Progenitor cell of endocrine pancreas (in vitro differentiated cells): Measurements from ENCODE around the gene FBN1. TPM values are rescaled to one million over a fixed set of nuclear protein-coding genes. Genes with fewer than 3 reads are reported as not detected.

ENCODE experiments used
- DNase-seq: peaks from one replicate; pipeline ENCODE4 v3.0.0; 2021; ENCODE audit warnings: low spot score; ENCODE audit not compliant: unreplicated experiment
- H3K27ac Mint-ChIP-seq: 2 replicates; pipeline ENCODE4 v1.8.0; 2021; ENCODE audit warnings: mild to moderate bottlenecking, moderate library complexity, mixed read lengths
- H3K27me3 Mint-ChIP-seq: 2 replicates; pipeline ENCODE4 v1.8.0; 2021; ENCODE audit warnings: mixed read lengths
- H3K36me3 Mint-ChIP-seq: 2 replicates; pipeline ENCODE4 v1.8.0; 2022; ENCODE audit warnings: mixed read lengths; ENCODE audit not compliant: insufficient read depth
- H3K4me1 Mint-ChIP-seq: 2 replicates; pipeline ENCODE4 v1.8.0; 2021; ENCODE audit warnings: low read depth, mixed read lengths
- H3K4me3 Mint-ChIP-seq: 2 replicates; pipeline ENCODE4 v1.8.0; 2021; ENCODE audit warnings: low read depth, mild to moderate bottlenecking, moderate library complexity, mixed read lengths
- H3K9me3 Mint-ChIP-seq: 2 replicates; pipeline ENCODE4 v1.8.0; 2021; ENCODE audit warnings: low read depth, mixed read lengths
- total RNA-seq: library from RNA; stranded (reverse); gene quantifications from 2 replicates; pipeline ENCODE4 v1.2.1, GENCODE V29; 2021
- TF ChIP-seq, protein P1 (sequence below): fragments of 200-600 bp; sonication (generic); IDR thresholded peaks from one replicate; pipeline ENCODE4 v1.5.0; 2021; ENCODE audit warnings: antibody characterized with exemption, mild to moderate bottlenecking; ENCODE audit not compliant: unreplicated experiment

The FBN1 gene
- total RNA-seq, 1 donor from 2014 or later, result 3.3 TPM

DNA sequence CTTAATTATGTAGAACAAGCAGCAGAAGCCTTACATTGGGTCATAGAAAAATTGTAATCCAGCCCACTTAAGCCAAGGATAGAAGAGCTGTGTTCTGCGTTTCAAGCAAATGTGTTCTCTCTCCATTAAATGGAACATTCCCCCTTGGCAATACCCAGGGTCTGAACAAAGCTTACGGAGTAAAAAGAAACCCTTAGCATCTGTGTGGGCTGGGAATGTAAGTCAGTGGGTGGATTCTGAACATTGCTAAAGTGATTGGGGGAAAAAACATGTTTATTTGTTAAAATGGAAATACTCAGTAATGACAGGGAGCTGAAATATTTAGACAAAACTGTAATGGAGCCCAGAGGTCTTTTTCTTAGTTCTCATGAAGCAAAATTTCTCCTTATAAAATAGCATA lies 166.9 kb downstream of the FBN1 start:
- Mint-ChIP-seq H3K4me3 (no peak overlapping the region), H3K9me3 (no peaks in the 10 kb centered on the region), H3K36me3 (no peaks in the 10 kb centered on the region), H3K4me1 (peaks cover 20% of the 10 kb centered on the region), H3K27ac (no peak overlapping the region), H3K27me3 (no peaks in the 10 kb centered on the region)
- TF ChIP-seq, protein P1, sequence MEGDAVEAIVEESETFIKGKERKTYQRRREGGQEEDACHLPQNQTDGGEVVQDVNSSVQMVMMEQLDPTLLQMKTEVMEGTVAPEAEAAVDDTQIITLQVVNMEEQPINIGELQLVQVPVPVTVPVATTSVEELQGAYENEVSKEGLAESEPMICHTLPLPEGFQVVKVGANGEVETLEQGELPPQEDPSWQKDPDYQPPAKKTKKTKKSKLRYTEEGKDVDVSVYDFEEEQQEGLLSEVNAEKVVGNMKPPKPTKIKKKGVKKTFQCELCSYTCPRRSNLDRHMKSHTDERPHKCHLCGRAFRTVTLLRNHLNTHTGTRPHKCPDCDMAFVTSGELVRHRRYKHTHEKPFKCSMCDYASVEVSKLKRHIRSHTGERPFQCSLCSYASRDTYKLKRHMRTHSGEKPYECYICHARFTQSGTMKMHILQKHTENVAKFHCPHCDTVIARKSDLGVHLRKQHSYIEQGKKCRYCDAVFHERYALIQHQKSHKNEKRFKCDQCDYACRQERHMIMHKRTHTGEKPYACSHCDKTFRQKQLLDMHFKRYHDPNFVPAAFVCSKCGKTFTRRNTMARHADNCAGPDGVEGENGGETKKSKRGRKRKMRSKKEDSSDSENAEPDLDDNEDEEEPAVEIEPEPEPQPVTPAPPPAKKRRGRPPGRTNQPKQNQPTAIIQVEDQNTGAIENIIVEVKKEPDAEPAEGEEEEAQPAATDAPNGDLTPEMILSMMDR, result no peak
- no peak for DNase-seq

DNA sequence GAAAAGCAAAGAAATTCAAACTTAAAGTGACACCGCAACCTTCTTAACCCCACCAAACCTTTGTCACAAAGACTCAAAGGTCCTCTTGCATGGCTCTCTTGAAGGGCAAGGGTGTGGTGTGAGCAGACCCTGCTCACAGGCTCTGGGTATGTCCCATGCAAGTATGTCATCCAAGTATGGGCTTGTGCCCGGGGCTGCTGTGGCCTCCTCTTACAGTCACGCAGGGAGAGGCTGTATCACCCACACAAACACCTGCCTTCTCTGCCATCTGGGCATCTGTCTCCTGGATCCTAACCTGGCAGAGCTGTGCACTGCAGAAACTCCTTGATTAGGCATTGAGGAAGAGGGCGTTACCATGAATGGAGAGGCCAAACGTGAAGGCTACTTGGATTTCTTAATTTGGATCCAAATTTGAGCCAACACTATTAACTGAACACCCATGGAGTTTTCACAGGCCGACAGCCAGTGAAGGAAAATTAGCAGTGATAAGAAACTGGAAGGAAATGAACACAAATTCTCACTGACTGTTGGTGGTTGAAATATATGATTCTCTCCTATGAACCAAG lies 167.6 kb downstream of the FBN1 start:
- H3K4me3 Mint-ChIP-seq, result no peak overlapping the region
- no peak for DNase-seq
- H3K4me1 Mint-ChIP-seq, result peaks cover 19% of the 10 kb centered on the region
- H3K36me3 Mint-ChIP-seq, result no peaks in the 10 kb centered on the region
- H3K27ac Mint-ChIP-seq, result no peak overlapping the region
- no peaks in the 10 kb centered on the region for H3K9me3 Mint-ChIP-seq
- no peaks in the 10 kb centered on the region for H3K27me3 Mint-ChIP-seq
- TF ChIP-seq, protein P1, result no peak

DNA sequence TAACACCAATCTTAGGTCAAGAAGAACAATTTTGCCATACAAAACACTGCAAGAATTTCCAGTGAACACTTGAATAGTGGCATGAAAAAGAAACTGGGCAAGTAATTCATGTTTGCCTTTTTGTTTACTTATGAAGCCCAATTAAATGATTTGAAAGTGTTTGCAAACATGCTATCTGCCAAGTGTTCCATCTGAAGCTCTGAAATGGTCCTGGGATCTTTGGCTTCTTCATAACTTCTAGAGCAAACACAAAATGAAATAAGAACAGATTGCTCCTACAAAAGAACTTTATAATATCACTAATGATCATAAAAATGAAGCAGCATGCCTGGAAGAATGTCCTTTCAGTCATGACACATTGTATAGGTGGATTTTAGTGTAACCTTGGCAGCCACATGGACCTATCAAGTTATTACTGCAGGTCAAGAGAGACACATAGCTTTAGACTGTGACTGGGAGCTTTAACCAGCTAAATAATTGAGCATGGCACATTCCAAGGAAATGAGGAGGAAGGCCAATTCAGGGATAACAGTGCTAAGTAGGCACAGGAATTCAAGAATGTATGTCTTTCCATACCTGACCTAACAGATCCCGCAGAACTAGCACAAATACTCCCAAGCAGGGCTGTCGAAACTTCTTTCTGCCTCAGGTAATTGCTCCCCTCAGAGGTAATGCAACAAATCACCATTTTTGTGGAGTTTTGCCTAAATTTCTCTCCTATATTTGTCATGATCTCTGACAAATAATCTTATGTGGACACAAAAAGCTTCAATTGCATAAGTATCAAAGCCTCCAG lies 169.7 kb downstream of the FBN1 start:
- no peak for DNase-seq
- Mint-ChIP-seq H3K4me1 (peaks cover 17% of the 10 kb centered on the region), H3K27ac (no peak overlapping the region), H3K36me3 (no peaks in the 10 kb centered on the region), H3K27me3 (no peaks in the 10 kb centered on the region), H3K4me3 (no peak overlapping the region), H3K9me3 (no peaks in the 10 kb centered on the region)
- TF ChIP-seq, protein P1, result no peak

DNA sequence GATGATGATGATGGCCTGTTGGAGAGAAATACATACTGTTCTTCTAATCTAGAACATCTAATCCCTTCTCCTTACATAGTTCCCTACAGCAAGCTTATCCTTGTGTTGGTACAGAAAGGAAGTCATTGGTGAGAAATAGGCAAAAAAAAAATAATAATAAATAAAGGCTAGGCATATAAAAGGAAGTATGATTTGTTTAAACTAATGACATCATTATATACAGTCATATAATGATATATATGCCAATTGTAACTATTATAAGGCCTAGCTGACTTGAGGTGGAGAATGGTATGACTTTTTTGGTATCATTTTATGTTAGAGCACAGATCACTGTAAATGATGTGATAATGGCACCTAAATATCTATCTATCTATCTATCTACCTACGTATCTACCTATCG lies 171.8 kb downstream of the FBN1 start:
- H3K27ac Mint-ChIP-seq, result no peak overlapping the region
- no peak overlapping the region for H3K4me3 Mint-ChIP-seq
- H3K36me3 Mint-ChIP-seq, result no peaks in the 10 kb centered on the region
- DNase-seq, result no peak
- TF ChIP-seq, protein P1, result no peak
- H3K4me1 Mint-ChIP-seq, result peaks cover 16% of the 10 kb centered on the region
- H3K9me3 Mint-ChIP-seq, result no peaks in the 10 kb centered on the region
- no peaks in the 10 kb centered on the region for H3K27me3 Mint-ChIP-seq

DNA sequence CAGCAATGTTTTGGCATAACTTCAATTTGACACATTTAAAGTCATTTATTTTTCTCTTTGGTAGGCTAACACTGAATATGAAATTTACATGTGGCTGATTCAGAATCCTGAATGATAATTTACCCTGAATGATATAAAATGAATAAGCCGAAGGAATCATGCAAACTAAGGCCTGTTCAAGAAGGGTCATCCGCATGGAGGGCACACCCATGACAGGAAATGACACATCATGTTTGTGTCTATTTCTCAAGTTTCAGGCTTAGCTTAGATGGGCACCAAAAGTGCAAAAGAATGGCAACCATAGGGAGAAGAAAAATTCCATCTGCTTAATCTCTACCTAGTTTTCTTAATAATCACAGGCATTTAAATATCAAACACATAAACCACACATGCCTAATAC lies 172.8 kb downstream of the FBN1 start:
- TF ChIP-seq, protein P1, result no peak

More for the DNA sequence above, 172.8 kb downstream of the FBN1 start:
- Mint-ChIP-seq H3K4me3 (no peak overlapping the region), H3K9me3 (no peaks in the 10 kb centered on the region), H3K36me3 (no peaks in the 10 kb centered on the region), H3K27ac (no peak overlapping the region), H3K4me1 (peaks cover 15% of the 10 kb centered on the region), H3K27me3 (no peaks in the 10 kb centered on the region)
- no peak for DNase-seq
